Measurements from ENCODE around the gene NFIX. TPM values are rescaled to one million over a fixed set of nuclear protein-coding genes. Genes with fewer than 3 reads are reported as not detected.

Gene NFIX
- total RNA-seq, 4 donors from 2014 or later = 56.0 to 154 (median 79.4) TPM

GRCh38 chr19:13095934-13096927, 101.0 kb downstream of the NFIX start:
- Histone ChIP-seq H3K4me1 (peaks cover 76 to 97% (median 95%) of the 10 kb centered on the region in 4 donors), H3K27ac (replicated peaks in 1 of 4) (peak overlapping the region; percentile 75 to 90 (median 82)), H3K4me3 (peak overlapping the region; percentile 29 to 55 (median 36)), H3K36me3 (peaks cover 5 to 21% (median 15%) of the 10 kb centered on the region in 4 donors), H3K9me3 (no peaks in the 10 kb centered on the region), H3K27me3 (peaks cover 0 to 8% (median 0%) of the 10 kb centered on the region in 4 donors)
- intact Hi-C loops (cut with DNase I) = no loop called here
- 53% methylated on average over 37 of the region's 44 CpGs for WGBS
- TF ChIP-seq POLR2AphosphoS5 (IDR thresholded peaks at IDR 0.05) (peak in 1 of 2 donors; percentile 10), POLR2A (IDR thresholded peaks at IDR 0.05; ENCODE audit: low read depth) (no peak), CTCF (IDR thresholded peaks at IDR 0.05) (peak in 1 of 3 experiments; percentile 35), EP300 (IDR thresholded peaks at IDR 0.05) (no peak)
- DNase-seq (ENCODE audit: extremely low spot score) = no peak

DNA sequence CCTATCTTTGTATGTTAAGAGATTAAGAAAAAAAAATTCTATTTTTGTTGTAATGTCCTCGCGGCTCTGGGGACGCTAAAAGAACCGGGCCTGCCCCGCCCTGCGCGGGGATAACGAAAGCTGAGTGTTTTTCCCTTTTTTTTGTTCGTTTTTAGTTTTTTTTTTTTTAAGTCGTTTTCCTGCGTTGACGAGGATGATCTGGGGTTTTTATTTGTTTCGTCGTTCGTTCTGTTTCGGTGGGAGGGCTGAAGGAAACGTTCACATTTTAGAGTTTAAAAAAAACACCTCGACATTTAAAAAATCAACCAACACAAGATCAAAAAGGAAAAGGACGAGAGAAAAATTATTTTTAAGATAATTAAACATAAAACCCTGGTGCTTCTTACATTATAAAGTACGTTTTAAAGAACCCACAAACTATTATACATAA, 101.8 kb downstream of the NFIX start:
- Histone ChIP-seq H3K4me3 (peak overlapping the region; percentile 49 to 59 (median 52)), H3K36me3 (peaks cover 5 to 21% (median 15%) of the 10 kb centered on the region in 4 donors), H3K4me1 (peaks cover 68 to 97% (median 95%) of the 10 kb centered on the region in 4 donors), H3K27ac (replicated peaks in 1 of 4) (peak overlapping the region; percentile 77 to 90 (median 85)), H3K27me3 (peaks cover 0 to 8% (median 0%) of the 10 kb centered on the region in 4 donors), H3K9me3 (no peaks in the 10 kb centered on the region)
- 58% methylated on average over 20 of the region's 20 CpGs for WGBS
- DNase-seq (ENCODE audit: extremely low spot score) = no peak
- TF ChIP-seq CTCF (IDR thresholded peaks at IDR 0.05) (no peak), POLR2A (IDR thresholded peaks at IDR 0.05; ENCODE audit: low read depth) (no peak), EP300 (IDR thresholded peaks at IDR 0.05) (no peak), POLR2AphosphoS5 (IDR thresholded peaks at IDR 0.05) (no peak)
- intact Hi-C loops (cut with DNase I) = no loop called here

GRCh38 chr19:13097463-13098258, 102.4 kb downstream of the NFIX start:
- H3K9me3 ChIP-seq = no peaks in the 10 kb centered on the region
- WGBS = 30% methylated on average over 49 of the region's 69 CpGs
- TF ChIP-seq CTCF (IDR thresholded peaks at IDR 0.05) (no peak), POLR2A (IDR thresholded peaks at IDR 0.05; ENCODE audit: low read depth) (no peak), EP300 (IDR thresholded peaks at IDR 0.05) (no peak), POLR2AphosphoS5 (IDR thresholded peaks at IDR 0.05) (no peak)
- H3K27me3 ChIP-seq = peaks cover 0 to 8% (median 0%) of the 10 kb centered on the region in 4 donors
- H3K36me3 ChIP-seq = peaks cover 5 to 21% (median 15%) of the 10 kb centered on the region in 4 donors
- H3K4me1 ChIP-seq = peaks cover 67 to 97% (median 95%) of the 10 kb centered on the region in 4 donors
- no peak for DNase-seq (ENCODE audit: extremely low spot score)
- H3K4me3 ChIP-seq = peak overlapping the region; percentile 49 to 59 (median 52)
- intact Hi-C loops (cut with DNase I) = no loop called here
- peak overlapping the region; percentile 77 to 90 (median 85) for H3K27ac ChIP-seq (replicated peaks in 1 of 4)

- peak in 1 of 2 donors; percentile 16 for TF ChIP-seq POLR2AphosphoS5 (IDR thresholded peaks at IDR 0.05)
- TF ChIP-seq EP300 (IDR thresholded peaks at IDR 0.05) = no peak
- Histone ChIP-seq H3K4me1 (peaks cover 68 to 97% (median 96%) of the 10 kb centered on the region in 4 donors), H3K9me3 (no peaks in the 10 kb centered on the region), H3K4me3 (peak overlapping the region; percentile 49 to 59 (median 52)), H3K27ac (replicated peaks in 1 of 4) (peak overlapping the region; percentile 77 to 90 (median 85)), H3K27me3 (peaks cover 0 to 8% (median 0%) of the 10 kb centered on the region in 4 donors), H3K36me3 (peaks cover 5 to 21% (median 15%) of the 10 kb centered on the region in 4 donors)
- intact Hi-C loops (cut with DNase I) = no loop called here
- DNase-seq (ENCODE audit: extremely low spot score) = no peak
- 7% methylated on average over 37 of the region's 58 CpGs for WGBS
These were observed 103.2 kb downstream of the NFIX start for GRCh38 chr19:13098277-13099072.
